GM18870 (cell line): ENCODE data around the gene PLCB1.

Experiments used
- ATAC-seq: cut with Tn5 transposase; IDR thresholded peaks from one replicate; pipeline ENCODE4 v1.9.1; 2021; ENCODE audit warnings: moderate library complexity; ENCODE audit not compliant: unreplicated experiment

Gene PLCB1

GRCh38 chr20:8578161-8578865, 446.2 kb downstream of the PLCB1 start:
- ATAC-seq = no peak

GRCh38 chr20:8579035-8579434, 447.0 kb downstream of the PLCB1 start:
- no peak for ATAC-seq

- ATAC-seq = no peak
Measured at GRCh38 chr20:8581446-8582183, 449.5 kb downstream of the PLCB1 start.

GRCh38 chr20:8583012-8583565, 451.0 kb downstream of the PLCB1 start:
- ATAC-seq = no peak

- no peak for ATAC-seq
Measured at GRCh38 chr20:8583566-8584043, 451.5 kb downstream of the PLCB1 start.

- no peak for ATAC-seq
Measured at GRCh38 chr20:8587251-8587650, 455.2 kb downstream of the PLCB1 start.

- ATAC-seq = no peak
Measured at GRCh38 chr20:8587810-8588209, 455.7 kb downstream of the PLCB1 start.

- no peak for ATAC-seq
Measured at GRCh38 chr20:8589956-8590355, 457.9 kb downstream of the PLCB1 start.

GRCh38 chr20:8600910-8601541, 469.0 kb downstream of the PLCB1 start:
- peak; percentile 4 for ATAC-seq

GRCh38 chr20:8601542-8601912, 469.5 kb downstream of the PLCB1 start:
- peak; percentile 90 for ATAC-seq

GRCh38 chr20:8602389-8603116, 470.5 kb downstream of the PLCB1 start:
- ATAC-seq = peak; percentile 81

- ATAC-seq = no peak
Measured at GRCh38 chr20:8608470-8608869, 476.4 kb downstream of the PLCB1 start.

GRCh38 chr20:8616792-8617191, 484.7 kb downstream of the PLCB1 start:
- ATAC-seq = no peak

- no peak for ATAC-seq
Measured at GRCh38 chr20:8621001-8621400, 488.9 kb downstream of the PLCB1 start.

GRCh38 chr20:8624046-8624445, 492.0 kb downstream of the PLCB1 start:
- ATAC-seq = no peak

GRCh38 chr20:8624616-8625015, 492.6 kb downstream of the PLCB1 start:
- ATAC-seq = no peak

GRCh38 chr20:8627340-8628004, 495.4 kb downstream of the PLCB1 start:
- no peak for ATAC-seq

GRCh38 chr20:8631271-8631670, 499.2 kb downstream of the PLCB1 start:
- no peak for ATAC-seq

- no peak for ATAC-seq
Measured at GRCh38 chr20:8633366-8633765, 501.3 kb downstream of the PLCB1 start.

- ATAC-seq = no peak
Measured at GRCh38 chr20:8635048-8635572, 503.0 kb downstream of the PLCB1 start.
